Psoas muscle (tissue), 8 donors: ENCODE data around the gene RARA. TPM values are rescaled to one million over a fixed set of nuclear protein-coding genes. Genes with fewer than 3 reads are reported as not detected.
"Not testable (repeated sequence)": the region's sequence is repeated elsewhere in the genome, so short reads cannot be mapped to it uniquely, and the experiment has no call there.

Experiments used
- ATAC-seq, 4 donors: fragments of 200-7000 bp; cut with Tn5 transposase; one replicate each; pipeline ENCODE4 v1.9.1; 2020; ENCODE audit warnings: moderate library complexity in 3 of 4, mild to moderate bottlenecking in 2 of 4
- DNase-seq, 2 donors: peaks; one replicate each; pipeline ENCODE4 v3.0.0-alpha.2; 2020
- H3K27ac ChIP-seq: fragments of 200-600 bp; one replicate; pipeline ENCODE4 v1.8.0; 2022
- H3K27me3 ChIP-seq, 3 donors: fragments of 200-600 bp in 1 of 3; one replicate each; pipeline versions ENCODE4 v1.6.1 to v1.8.0; 2013 to 2022; ENCODE audit warnings: low read length in 2 of 3, mild to moderate bottlenecking in 2 of 3, moderate library complexity in 1 of 3; ENCODE audit not compliant: insufficient read depth in 3 of 3
- H3K36me3 ChIP-seq, 2 donors: fragments of 200-600 bp in 1 of 2; one replicate each; pipeline versions ENCODE4 v1.6.1 to v1.8.0; 2013 to 2022; ENCODE audit warnings: low read depth in 1 of 2, mild to moderate bottlenecking in 1 of 2, moderate library complexity in 1 of 2; ENCODE audit not compliant: insufficient read depth in 1 of 2
- H3K4me1 ChIP-seq: fragments of 200-600 bp; one replicate; pipeline ENCODE4 v1.8.0; 2022
- H3K4me3 ChIP-seq: fragments of 200-600 bp; one replicate; pipeline ENCODE4 v1.8.0; 2022; ENCODE audit warnings: mild to moderate bottlenecking
- H3K9me3 ChIP-seq: fragments of 200-600 bp; one replicate; pipeline ENCODE4 v1.8.0; 2022
- CTCF ChIP-seq: fragments of 200-600 bp; IDR thresholded peaks from one replicate; pipeline ENCODE4 v1.8.0; 2022; ENCODE audit warnings: antibody characterized with exemption
- WGBS, 3 donors: extraction: QIAGEN DNeasy Blood & Tissue Kit; methylation state at CpG; one replicate each; pipeline versions ENCODE4 v1.1.6 to v1.1.7; 2013; 5-methylcytosine and 5-hydroxymethylcytosine counted together
- intact Hi-C, 2 donors: fragments of 100-400 bp; cut with DNase I; formaldehyde crosslinking; loops; one replicate each; pipeline versions ENCODE4 v1.11.0 to v1.14.2; 2022
- polyA plus RNA-seq, 3 donors: library from polyadenylated mRNA; stranded (reverse); fragments of 200-250 nt; gene quantifications; one replicate each; pipeline ENCODE4 v1.2.3, GENCODE V29; 2013
- total RNA-seq, 4 donors: library from RNA; stranded (reverse); fragmentation: NEBNext Ultra II Directional in 2 of 4; extraction: Animal tissue kit (Norgen Biotek cat#: 25700) in 2 of 4; gene quantifications; one replicate each; pipeline versions ENCODE4 v1.2.1 to v1.2.4, GENCODE V29; 2021 to 2023
- donor health status: healthy with polysubstance abuse.
- donor health status: DM: no; HTN: no; CAD: no; lungs with moderate emphysema.
- donor health status: Bipolar disorder and iron deficiency.
- donor health status: healthy.
- donor health status: DM: yes; HTN: yes; CAD: no.
- donor health status: DM: no; HTN: no; CAD: no.
- donor health status: DM: no; HTN: no; CAD: no.
- donor health status: DM: yes; HTN: yes; CAD: no.

The RARA gene
- total and polyA plus RNA-seq, 7 donors = 15.0 to 76.9 (median 41.6) TPM

GRCh38 chr17:40301315-40301714 is 7.7 kb upstream of the RARA start:
- H3K27me3 ChIP-seq = no peaks in the 10 kb centered on the region
- H3K4me1 ChIP-seq = peaks cover 28% of the 10 kb centered on the region
- 62 to 69% (median 68%) methylated on average over 4 of the region's 4 CpGs for WGBS, 3 donors
- no peaks in the 10 kb centered on the region for H3K9me3 ChIP-seq
- ATAC-seq = no peak
- H3K27ac ChIP-seq = no peak overlapping the region
- H3K36me3 ChIP-seq = no peaks in the 10 kb centered on the region
- no peak overlapping the region for H3K4me3 ChIP-seq
- DNase-seq = peak in 1 of 2 donors; percentile 45
- intact Hi-C loops = loop anchor here in 1 of 2 donors (2.0 to 10.0 kb wide), 2 partner anchors 109 to 233 kb away; no protein-coding TSS in a partner anchor
- peak; percentile 31 for TF ChIP-seq CTCF

DNA sequence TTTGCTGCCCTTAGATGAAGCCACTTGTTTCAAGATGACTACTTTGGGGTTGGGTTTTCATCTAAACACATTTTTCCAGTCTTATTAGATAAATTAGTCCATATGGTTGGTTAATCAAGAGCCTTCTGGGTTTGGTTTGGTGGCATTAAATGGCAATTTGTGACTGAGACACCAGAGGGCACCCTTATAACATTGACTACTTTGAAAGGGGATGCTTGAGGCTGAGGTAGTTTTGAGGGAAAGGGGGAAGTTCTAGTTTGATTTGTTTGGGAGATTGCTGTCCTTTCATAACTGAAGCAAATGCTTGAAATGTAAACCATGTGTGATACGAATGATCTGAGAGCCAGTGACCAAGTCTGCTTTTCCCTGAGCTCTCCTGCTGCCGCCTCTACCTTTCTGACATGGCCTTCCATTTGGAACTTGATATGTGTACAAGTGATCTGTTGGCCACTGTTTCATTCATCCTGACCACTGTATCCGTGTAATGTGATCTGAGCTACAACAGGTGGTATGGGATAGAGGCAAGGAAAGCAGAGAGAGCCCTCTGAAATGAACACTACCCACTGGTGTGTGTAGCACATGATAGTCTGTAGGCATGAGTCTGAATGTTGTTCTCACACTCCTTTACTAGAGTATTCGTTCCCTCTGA is 5.8 kb upstream of the RARA start:
- intact Hi-C loops = loop anchor here (1.0 to 10.0 kb wide), 4 partner anchors 51 to 232 kb away; partner anchors contain the start of gene TOP2A (in 1 of the 2)
- Histone ChIP-seq H3K9me3 (no peaks in the 10 kb centered on the region), H3K4me1 (peaks cover 41% of the 10 kb centered on the region), H3K27me3 (no peaks in the 10 kb centered on the region), H3K4me3 (no peak overlapping the region), H3K27ac (peak overlapping the region; percentile 82), H3K36me3 (no peaks in the 10 kb centered on the region)
- TF ChIP-seq CTCF = peak; percentile 78
- DNase-seq = peak in 1 of 2 donors; percentile 19
- 16 to 24% (median 16%) methylated on average over 4 of the region's 4 CpGs for WGBS, 3 donors
- ATAC-seq = peak; percentile 83 to 89 (median 86)

- DNase-seq = peak; percentile 27 to 50
These were observed 5.0 kb upstream of the RARA start for GRCh38 chr17:40303708-40304551.

DNA sequence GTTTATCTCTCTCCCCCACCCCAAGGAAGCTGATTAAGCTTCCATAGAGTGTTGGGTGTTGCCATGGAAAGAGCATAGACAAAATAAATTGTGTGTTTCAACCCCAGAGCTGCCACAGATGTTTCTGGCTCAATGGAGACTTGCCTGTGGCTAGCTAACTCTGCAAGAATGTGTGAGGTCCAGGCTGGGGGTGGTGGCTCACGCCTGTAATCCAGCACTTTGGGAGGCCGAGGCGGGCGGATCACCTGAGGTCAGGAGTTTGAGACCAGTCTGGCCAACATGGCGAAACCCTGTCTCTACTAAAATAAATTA is 4.5 kb upstream of the RARA start:
- H3K4me1 ChIP-seq = peaks cover 52% of the 10 kb centered on the region
- intact Hi-C loops = loop anchor here in 1 of 2 donors (10.0 kb wide), 1 partner anchor 230 kb away; no protein-coding TSS in a partner anchor
- H3K4me3 ChIP-seq, H3K9me3 ChIP-seq, DNase-seq, ATAC-seq, H3K27me3 ChIP-seq, H3K36me3 ChIP-seq: not testable (repeated sequence)
- WGBS, 3 donors = 72 to 86% (median 80%) methylated on average over 5 of the region's 5 CpGs
- H3K27ac ChIP-seq = peak overlapping the region; percentile 82

More at GRCh38 chr17:40303708-40304551, 5.0 kb upstream of the RARA start:
- Histone ChIP-seq H3K4me3 (no peak overlapping the region), H3K4me1 (peaks cover 48% of the 10 kb centered on the region), H3K9me3 (no peaks in the 10 kb centered on the region), H3K27ac (peak overlapping the region; percentile 82), H3K36me3 (no peaks in the 10 kb centered on the region), H3K27me3 (no peaks in the 10 kb centered on the region)
- no peak for TF ChIP-seq CTCF
- 18 to 33% (median 19%) methylated on average over 5 of the region's 5 CpGs for WGBS, 3 donors
- intact Hi-C loops = loop anchor here (1.0 to 10.0 kb wide), 4 partner anchors 50 to 231 kb away; partner anchors contain the start of gene TOP2A (in 1 of the 2)
- peak; percentile 68 to 77 (median 72) for ATAC-seq

DNA sequence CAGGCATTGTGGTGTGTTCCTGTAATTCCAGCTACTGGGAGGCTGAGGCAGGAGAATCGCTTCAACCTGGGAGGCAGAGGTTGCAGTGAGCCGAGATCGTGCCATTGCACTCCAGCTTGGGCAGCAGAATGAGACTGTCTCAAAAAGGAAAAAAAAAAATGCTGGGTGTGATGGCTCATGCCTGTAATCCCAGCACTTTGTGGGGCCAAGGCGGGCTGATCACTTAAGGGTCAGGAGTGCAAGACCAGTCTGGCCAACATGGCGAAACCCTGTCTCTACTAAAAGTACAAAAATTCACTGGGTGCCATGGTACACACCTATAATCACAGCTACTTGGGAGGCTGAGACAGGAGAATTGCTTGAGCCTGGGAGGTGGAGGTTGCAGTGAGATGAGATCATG is 4.1 kb upstream of the RARA start:
- H3K36me3 ChIP-seq, ATAC-seq, H3K27me3 ChIP-seq, H3K9me3 ChIP-seq, H3K4me3 ChIP-seq, DNase-seq: not testable (repeated sequence)
- intact Hi-C loops = loop anchor here in 1 of 2 donors (10.0 kb wide), 1 partner anchor 230 kb away; no protein-coding TSS in a partner anchor
- Histone ChIP-seq H3K4me1 (peaks cover 52% of the 10 kb centered on the region), H3K27ac (peak overlapping the region; percentile 82)
- WGBS, 3 donors = 95 to 97% (median 97%) methylated on average over 5 of the region's 5 CpGs
